ENCODE data around the gene COL18A1.

- TF ChIP-seq, protein P1, sequence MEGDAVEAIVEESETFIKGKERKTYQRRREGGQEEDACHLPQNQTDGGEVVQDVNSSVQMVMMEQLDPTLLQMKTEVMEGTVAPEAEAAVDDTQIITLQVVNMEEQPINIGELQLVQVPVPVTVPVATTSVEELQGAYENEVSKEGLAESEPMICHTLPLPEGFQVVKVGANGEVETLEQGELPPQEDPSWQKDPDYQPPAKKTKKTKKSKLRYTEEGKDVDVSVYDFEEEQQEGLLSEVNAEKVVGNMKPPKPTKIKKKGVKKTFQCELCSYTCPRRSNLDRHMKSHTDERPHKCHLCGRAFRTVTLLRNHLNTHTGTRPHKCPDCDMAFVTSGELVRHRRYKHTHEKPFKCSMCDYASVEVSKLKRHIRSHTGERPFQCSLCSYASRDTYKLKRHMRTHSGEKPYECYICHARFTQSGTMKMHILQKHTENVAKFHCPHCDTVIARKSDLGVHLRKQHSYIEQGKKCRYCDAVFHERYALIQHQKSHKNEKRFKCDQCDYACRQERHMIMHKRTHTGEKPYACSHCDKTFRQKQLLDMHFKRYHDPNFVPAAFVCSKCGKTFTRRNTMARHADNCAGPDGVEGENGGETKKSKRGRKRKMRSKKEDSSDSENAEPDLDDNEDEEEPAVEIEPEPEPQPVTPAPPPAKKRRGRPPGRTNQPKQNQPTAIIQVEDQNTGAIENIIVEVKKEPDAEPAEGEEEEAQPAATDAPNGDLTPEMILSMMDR (optimal IDR thresholded peaks at IDR 0.05 in 1 of 3, IDR thresholded peaks at IDR 0.05 in 1 of 3, conservative IDR thresholded peaks at IDR 0.05 in 1 of 3; ENCODE audit: extremely low read depth in 1 of 3, insufficient read depth in 2 of 3, low read length in 3 of 3): no peak
- TF ChIP-seq EZH2 (IDR thresholded peaks at IDR 0.05; ENCODE audit: low read length): no peak
These were observed 83.1 kb downstream of the COL18A1 start for GRCh38 chr21:45487891-45488600.

All from keratinocyte (primary cell).